Gastroesophageal sphincter (tissue), 3 donors: Measurements from ENCODE around the gene KTN1.

ENCODE experiments used
- POLR2A ChIP-seq, 2 donors: fragments of 450-650 bp; IDR thresholded peaks; one replicate each; pipeline ENCODE4 v1.6.1; 2017; ENCODE audit warnings: antibody characterized with exemption in 2 of 2, mild to moderate bottlenecking in 2 of 2, moderate library complexity in 1 of 2
- TF ChIP-seq, protein P1 (sequence below), 4 experiments: fragments of 200-600 bp in 2 of 4; fragments of 450-650 bp in 2 of 4; sonication (generic) in 1 of 4; IDR thresholded peaks; one replicate each; pipeline ENCODE4 v1.5.1; 2017 to 2019; ENCODE audit warnings: antibody characterized with exemption in 4 of 4, mild to moderate bottlenecking in 2 of 4, moderate library complexity in 2 of 4

DNA sequence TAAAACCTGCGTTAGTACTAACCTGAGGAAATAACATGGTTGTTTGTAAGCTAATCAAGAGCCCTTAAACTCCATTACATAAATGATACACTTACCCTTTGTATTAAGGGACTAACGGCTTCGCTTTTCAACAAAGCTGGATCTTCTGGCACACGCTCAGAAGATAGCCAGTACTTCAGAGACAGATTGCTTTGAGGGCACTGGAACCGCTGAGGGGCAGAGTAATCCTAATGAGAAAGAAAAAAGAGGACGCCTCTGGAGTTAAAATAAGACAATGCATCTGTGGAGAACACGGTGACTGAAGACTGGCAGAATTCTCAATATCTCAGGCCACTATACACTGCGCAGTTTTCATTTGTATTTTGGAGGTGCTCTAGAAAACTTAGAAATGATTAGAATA, 1.5 kb upstream of the KTN1 start:
- TF ChIP-seq, protein P1, sequence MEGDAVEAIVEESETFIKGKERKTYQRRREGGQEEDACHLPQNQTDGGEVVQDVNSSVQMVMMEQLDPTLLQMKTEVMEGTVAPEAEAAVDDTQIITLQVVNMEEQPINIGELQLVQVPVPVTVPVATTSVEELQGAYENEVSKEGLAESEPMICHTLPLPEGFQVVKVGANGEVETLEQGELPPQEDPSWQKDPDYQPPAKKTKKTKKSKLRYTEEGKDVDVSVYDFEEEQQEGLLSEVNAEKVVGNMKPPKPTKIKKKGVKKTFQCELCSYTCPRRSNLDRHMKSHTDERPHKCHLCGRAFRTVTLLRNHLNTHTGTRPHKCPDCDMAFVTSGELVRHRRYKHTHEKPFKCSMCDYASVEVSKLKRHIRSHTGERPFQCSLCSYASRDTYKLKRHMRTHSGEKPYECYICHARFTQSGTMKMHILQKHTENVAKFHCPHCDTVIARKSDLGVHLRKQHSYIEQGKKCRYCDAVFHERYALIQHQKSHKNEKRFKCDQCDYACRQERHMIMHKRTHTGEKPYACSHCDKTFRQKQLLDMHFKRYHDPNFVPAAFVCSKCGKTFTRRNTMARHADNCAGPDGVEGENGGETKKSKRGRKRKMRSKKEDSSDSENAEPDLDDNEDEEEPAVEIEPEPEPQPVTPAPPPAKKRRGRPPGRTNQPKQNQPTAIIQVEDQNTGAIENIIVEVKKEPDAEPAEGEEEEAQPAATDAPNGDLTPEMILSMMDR (IDR thresholded peaks at IDR 0.05), result no peak
- no peak for TF ChIP-seq POLR2A (IDR thresholded peaks at IDR 0.05)
